ENCODE data around the gene RGCC. TPM values are rescaled to one million over a fixed set of nuclear protein-coding genes. Genes with fewer than 3 reads are reported as not detected.
A peak's percentile ranks its signal among the peaks of the same experiment; 100 is the strongest.

RGCC gene
- total RNA-seq, 1 experiment from 2014 or later, result 2.6 TPM

- CTCF ChIA-PET, result no interaction called here
- H3K4me1 ChIP-seq (ENCODE audit: insufficient read depth, low read length), result no peaks in the 10 kb centered on the region
- no peak overlapping the region for H3K27ac ChIP-seq (ENCODE audit: low read length)
- no TSS peak for BruUV-seq (replicated peaks)
- H3K9ac ChIP-seq (ENCODE audit: low read length), result no peak overlapping the region
- no peak overlapping the region for H3K4me3 ChIP-seq (ENCODE audit: low read length)
- H3K27me3 ChIP-seq (ENCODE audit: low read length), result no peaks in the 10 kb centered on the region
- no peaks in the 10 kb centered on the region for H3K79me2 ChIP-seq (ENCODE audit: low read length)
- no peak for ATAC-seq
- POLR2A ChIA-PET (ENCODE audit: unreplicated experiment), result no interaction called here
- no peak overlapping the region for H2AFZ ChIP-seq (ENCODE audit: low read length)
- no peaks in the 10 kb centered on the region for H4K20me1 ChIP-seq (ENCODE audit: low read length)
- intact Hi-C loops (cut with micrococcal nuclease), result no loop called here
- no peaks in the 10 kb centered on the region for H3K9me2 ChIP-seq (replicated peaks; ENCODE audit: low read length)
- no peaks in the 10 kb centered on the region for H3F3A ChIP-seq (ENCODE audit: low read length, unreplicated experiment)
- TF ChIP-seq EZH2 (IDR thresholded peaks at IDR 0.05; ENCODE audit: low read length, unreplicated experiment) (no peak), EZH2phosphoT487 (IDR thresholded peaks at IDR 0.05; ENCODE audit: borderline replicate concordance, low read length) (no peak), CTCF (conservative IDR thresholded peaks at IDR 0.05; ENCODE audit: low read depth, low read length) (no peak)
- H3K9me3 ChIP-seq (ENCODE audit: low read length), result no peaks in the 10 kb centered on the region
- no peak for DNase-seq
- H3K4me2 ChIP-seq (ENCODE audit: low read length), result no peak overlapping the region
- no peaks in the 10 kb centered on the region for H3K36me3 ChIP-seq (ENCODE audit: low read depth, low read length)
Measured at GRCh38 chr13:41434831-41435520, 22.4 kb upstream of the RGCC start.

- Histone ChIP-seq H4K20me1 (ENCODE audit: low read length) (no peaks in the 10 kb centered on the region), H3K27me3 (ENCODE audit: low read length) (no peaks in the 10 kb centered on the region), H3K9ac (ENCODE audit: low read length) (no peak overlapping the region), H3K27ac (ENCODE audit: low read length) (no peak overlapping the region), H3K4me1 (ENCODE audit: insufficient read depth, low read length) (no peaks in the 10 kb centered on the region), H3K79me2 (ENCODE audit: low read length) (no peaks in the 10 kb centered on the region), H3F3A (ENCODE audit: low read length, unreplicated experiment) (no peaks in the 10 kb centered on the region), H2AFZ (ENCODE audit: low read length) (no peak overlapping the region), H3K4me2 (ENCODE audit: low read length) (no peak overlapping the region), H3K4me3 (ENCODE audit: low read length) (no peak overlapping the region), H3K9me3 (ENCODE audit: low read length) (no peaks in the 10 kb centered on the region), H3K36me3 (ENCODE audit: low read depth, low read length) (no peaks in the 10 kb centered on the region), H3K9me2 (replicated peaks; ENCODE audit: low read length) (no peaks in the 10 kb centered on the region)
- ATAC-seq, result no peak
- intact Hi-C loops (cut with micrococcal nuclease), result no loop called here
- DNase-seq, result no peak
- POLR2A ChIA-PET (ENCODE audit: unreplicated experiment), result no interaction called here
- TF ChIP-seq EZH2 (IDR thresholded peaks at IDR 0.05; ENCODE audit: low read length, unreplicated experiment) (no peak), EZH2phosphoT487 (IDR thresholded peaks at IDR 0.05; ENCODE audit: borderline replicate concordance, low read length) (no peak), CTCF (conservative IDR thresholded peaks at IDR 0.05; ENCODE audit: low read depth, low read length) (no peak)
- CTCF ChIA-PET, result no interaction called here
- no TSS peak for BruUV-seq (replicated peaks)
Measured at GRCh38 chr13:41443969-41444368, 13.4 kb upstream of the RGCC start.

GRCh38 chr13:41452462-41452861 lies 4.9 kb upstream of the RGCC start:
- Histone ChIP-seq H4K20me1 (ENCODE audit: low read length) (no peaks in the 10 kb centered on the region), H3K27ac (ENCODE audit: low read length) (no peak overlapping the region), H3K79me2 (ENCODE audit: low read length) (no peaks in the 10 kb centered on the region), H3K36me3 (ENCODE audit: low read depth, low read length) (no peaks in the 10 kb centered on the region), H3K9me2 (replicated peaks; ENCODE audit: low read length) (no peaks in the 10 kb centered on the region), H3K4me1 (ENCODE audit: insufficient read depth, low read length) (no peaks in the 10 kb centered on the region), H3K9ac (ENCODE audit: low read length) (no peak overlapping the region), H3K4me2 (ENCODE audit: low read length) (no peak overlapping the region), H2AFZ (ENCODE audit: low read length) (no peak overlapping the region), H3F3A (ENCODE audit: low read length, unreplicated experiment) (no peaks in the 10 kb centered on the region), H3K27me3 (ENCODE audit: low read length) (no peaks in the 10 kb centered on the region), H3K4me3 (ENCODE audit: low read length) (no peak overlapping the region; the same call in 1 of the 2 replicates), H3K9me3 (ENCODE audit: low read length) (no peaks in the 10 kb centered on the region)
- ATAC-seq (peak; percentile 27; the same call in 1 of the 2 replicates), DNase-seq (no peak)
- no TSS peak for BruUV-seq (replicated peaks)
- no peak for TF ChIP-seq EZH2phosphoT487 (IDR thresholded peaks at IDR 0.05; ENCODE audit: borderline replicate concordance, low read length)
- TF ChIP-seq EZH2 (IDR thresholded peaks at IDR 0.05; ENCODE audit: low read length, unreplicated experiment), result no peak
- TF ChIP-seq CTCF (conservative IDR thresholded peaks at IDR 0.05; ENCODE audit: low read depth, low read length), result no peak
- ChIA-PET POLR2A (ENCODE audit: unreplicated experiment) (no interaction called here), CTCF (no interaction called here)
- intact Hi-C loops (cut with micrococcal nuclease), result loop anchor here (10.0 kb wide), 1 partner anchor 132 kb away; no protein-coding TSS in a partner anchor

Measured in PC-3 (cell line).